Epithelial cell of esophagus (primary cell): ENCODE data around the gene PRDM11.

Experiments used
- DNase-seq: peaks from one replicate; pipeline ENCODE4 v3.0.0; 2010; ENCODE audit warnings: low read depth
- H3K4me3 ChIP-seq: 2 replicates; pipeline ENCODE4 v1.5.1; 2011; ENCODE audit warnings: mild to moderate bottlenecking, low read length, control low read depth
- TF ChIP-seq, protein P1 (sequence below): IDR thresholded peaks from 2 replicates; pipeline ENCODE4 v1.5.1; 2011; ENCODE audit warnings: low read depth, mild to moderate bottlenecking, low read length, control low read depth, inconsistent platforms; ENCODE audit not compliant: insufficient read depth; ENCODE audit errors: missing control alignments

Gene PRDM11

DNA sequence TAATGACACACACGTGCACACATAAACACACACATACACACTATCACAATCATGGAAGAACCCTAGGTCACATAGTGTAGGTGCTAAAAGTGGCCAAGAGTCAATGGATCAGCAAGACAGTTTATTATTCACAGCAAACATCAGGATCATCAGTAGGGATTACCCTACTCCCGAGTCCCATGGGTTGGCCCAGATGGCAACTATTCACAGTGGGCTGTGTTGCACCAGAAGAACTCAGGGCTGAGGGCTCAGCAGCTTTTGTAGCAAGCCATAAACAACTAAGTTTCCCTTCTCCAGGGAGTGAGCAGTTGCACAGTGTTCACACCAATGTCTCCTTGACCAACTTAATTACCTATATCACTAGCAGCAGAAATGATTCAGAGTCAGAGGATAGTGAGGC lies 20.8 kb downstream of the PRDM11 start:
- TF ChIP-seq, protein P1, sequence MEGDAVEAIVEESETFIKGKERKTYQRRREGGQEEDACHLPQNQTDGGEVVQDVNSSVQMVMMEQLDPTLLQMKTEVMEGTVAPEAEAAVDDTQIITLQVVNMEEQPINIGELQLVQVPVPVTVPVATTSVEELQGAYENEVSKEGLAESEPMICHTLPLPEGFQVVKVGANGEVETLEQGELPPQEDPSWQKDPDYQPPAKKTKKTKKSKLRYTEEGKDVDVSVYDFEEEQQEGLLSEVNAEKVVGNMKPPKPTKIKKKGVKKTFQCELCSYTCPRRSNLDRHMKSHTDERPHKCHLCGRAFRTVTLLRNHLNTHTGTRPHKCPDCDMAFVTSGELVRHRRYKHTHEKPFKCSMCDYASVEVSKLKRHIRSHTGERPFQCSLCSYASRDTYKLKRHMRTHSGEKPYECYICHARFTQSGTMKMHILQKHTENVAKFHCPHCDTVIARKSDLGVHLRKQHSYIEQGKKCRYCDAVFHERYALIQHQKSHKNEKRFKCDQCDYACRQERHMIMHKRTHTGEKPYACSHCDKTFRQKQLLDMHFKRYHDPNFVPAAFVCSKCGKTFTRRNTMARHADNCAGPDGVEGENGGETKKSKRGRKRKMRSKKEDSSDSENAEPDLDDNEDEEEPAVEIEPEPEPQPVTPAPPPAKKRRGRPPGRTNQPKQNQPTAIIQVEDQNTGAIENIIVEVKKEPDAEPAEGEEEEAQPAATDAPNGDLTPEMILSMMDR: no peak
- no peak for DNase-seq
- H3K4me3 ChIP-seq: no peak overlapping the region

DNA sequence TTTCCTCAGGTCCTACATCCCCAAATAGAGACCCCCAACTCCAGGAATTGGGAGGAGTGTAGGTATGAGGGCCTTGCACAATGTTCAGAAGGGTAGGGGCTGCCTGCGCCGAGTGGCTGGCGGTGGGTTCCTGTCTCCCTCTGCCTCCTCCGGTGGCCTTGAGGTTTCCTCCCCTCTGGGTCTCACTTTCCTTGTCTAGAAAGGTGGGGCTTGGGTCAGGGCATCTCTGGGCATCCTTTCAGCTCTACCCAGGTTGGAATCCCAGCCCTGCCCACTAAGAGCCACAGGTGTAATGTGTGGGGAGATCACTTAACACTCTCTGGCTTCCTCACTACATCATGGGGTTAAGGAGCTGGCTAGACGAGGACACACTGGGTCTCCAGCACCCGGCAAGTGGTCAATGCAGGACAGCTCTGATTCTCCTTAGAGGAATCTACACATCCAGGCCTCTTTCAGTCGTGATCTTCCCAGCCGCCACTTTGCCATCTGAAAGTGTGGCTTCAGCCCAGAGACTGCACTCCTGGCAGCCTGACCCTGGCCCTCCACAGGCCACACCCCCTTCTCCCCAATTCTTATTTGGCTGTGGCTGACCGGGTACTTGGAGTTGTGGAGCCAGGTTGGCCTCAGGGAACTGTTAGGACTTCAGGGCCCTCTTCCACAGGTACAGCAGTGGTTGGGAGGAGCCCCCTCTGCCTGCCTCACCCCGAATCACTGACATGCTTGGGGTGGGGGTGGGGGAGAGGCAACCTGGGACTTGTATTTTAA lies 22.1 kb downstream of the PRDM11 start:
- no peak overlapping the region for H3K4me3 ChIP-seq
- TF ChIP-seq, protein P1: no peak
- no peak for DNase-seq

DNA sequence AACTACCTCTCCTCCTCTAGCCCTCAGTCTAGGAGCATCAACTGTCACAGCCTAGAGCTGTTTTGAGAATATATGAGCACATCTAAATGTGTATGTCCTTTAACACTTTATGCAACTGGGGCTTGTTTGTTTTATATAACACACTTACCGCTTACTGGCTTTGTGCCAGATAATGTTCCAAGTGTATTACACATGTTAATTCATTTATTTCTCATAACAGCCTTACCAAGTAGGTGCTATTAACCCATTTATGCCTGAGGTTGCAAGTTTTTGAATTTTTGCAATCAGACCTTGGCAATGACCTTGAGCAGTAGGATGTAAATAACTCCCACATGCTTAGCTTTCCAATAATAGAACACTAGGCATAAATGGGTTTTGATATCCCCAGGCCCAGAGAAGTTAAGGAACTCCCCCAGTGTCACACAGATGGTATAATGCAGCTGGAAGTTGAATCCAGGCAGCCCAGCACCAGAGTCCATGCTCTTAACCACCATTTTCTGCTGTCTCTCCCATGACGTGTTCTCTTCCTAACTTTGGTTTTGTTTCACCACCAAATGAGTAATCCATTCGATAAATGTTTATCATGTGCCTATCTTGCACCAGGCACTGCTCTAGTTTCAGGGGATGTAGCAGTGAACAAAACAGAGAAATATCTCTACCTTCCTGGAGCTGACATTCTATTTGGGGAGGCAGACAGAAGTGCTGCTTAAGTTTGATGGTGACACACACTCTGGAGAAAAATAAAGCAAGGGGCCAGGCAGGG lies 23.1 kb downstream of the PRDM11 start:
- H3K4me3 ChIP-seq: no peak overlapping the region
- peak; percentile 20 for DNase-seq
- TF ChIP-seq, protein P1: no peak

DNA sequence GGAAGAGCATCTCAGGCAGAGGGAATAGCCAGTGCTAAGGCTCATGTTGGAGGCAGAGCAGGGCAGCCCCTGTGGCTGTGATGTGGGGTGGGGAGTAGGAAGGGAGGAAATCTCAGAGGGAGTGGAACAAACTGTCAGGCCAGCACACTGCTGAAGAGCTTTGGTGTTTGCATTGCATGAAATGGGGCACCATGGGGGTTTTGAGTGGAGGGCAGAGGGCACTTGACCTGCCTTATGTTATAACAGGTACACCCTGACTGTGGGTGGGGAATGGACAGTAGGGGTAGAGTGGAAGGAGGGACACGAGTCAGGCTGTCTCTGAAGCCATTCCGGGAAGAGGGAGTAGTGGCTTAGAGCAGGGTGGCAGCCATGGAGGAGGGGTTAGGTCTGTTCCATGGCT lies 24.0 kb downstream of the PRDM11 start:
- no peak for DNase-seq
- TF ChIP-seq, protein P1: no peak
- no peak overlapping the region for H3K4me3 ChIP-seq

DNA sequence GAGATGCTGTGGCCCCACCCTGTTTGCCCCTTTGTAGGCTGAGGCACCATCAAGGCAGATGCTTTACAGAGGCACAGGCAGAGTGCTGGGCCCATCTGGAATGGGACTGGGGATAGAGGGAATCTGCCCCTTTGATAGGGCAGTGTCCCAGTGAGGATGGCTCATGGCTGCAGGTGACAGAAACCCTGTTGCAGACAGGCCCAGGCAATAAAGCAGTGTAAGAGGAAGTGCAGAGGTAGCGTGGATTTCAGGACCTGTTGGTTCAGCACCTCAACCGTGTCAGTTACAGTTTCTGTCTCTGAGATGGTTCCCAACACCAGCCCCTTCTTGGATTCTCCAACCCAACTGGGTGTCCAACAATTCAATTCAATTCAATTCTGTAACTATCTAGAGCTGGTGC lies 25.1 kb downstream of the PRDM11 start:
- TF ChIP-seq, protein P1: no peak
- DNase-seq: no peak

DNA sequence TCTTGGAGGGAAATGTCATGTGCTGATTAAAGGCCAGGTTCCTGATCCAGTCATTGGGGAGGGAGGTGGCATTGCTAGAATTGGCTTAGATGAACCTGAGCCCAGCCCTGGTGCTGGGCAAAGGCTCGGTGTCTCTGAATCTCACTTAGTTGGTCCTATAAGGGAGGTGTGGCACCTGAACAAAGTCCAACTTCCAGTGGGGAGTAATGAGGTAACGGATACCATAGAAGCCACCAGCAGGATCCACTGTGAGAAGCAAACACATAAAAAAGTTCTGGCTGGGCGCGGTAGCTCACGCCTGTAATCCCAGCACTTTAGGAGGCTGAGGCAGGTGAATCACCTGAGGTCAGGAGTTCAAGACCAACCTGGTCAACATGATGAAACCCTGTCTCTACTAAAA lies 26.6 kb downstream of the PRDM11 start:
- no peak overlapping the region for H3K4me3 ChIP-seq
- no peak for DNase-seq
- TF ChIP-seq, protein P1: no peak

More for the DNA sequence above, 25.1 kb downstream of the PRDM11 start:
- no peak overlapping the region for H3K4me3 ChIP-seq
